Thyroid gland (tissue), 4 donors: ENCODE measurements around the gene MAML3.

Experiments
- CTCF ChIP-seq, 6 experiments: fragments of 200-600 bp in 3 of 6; fragments of 450-650 bp in 3 of 6; sonication (generic) in 3 of 6; IDR thresholded peaks; one replicate each; pipeline ENCODE4 v1.5.1; 2016 to 2019; ENCODE audit warnings: antibody characterized with exemption in 6 of 6, mild to moderate bottlenecking in 2 of 6, inconsistent platforms in 1 of 6, moderate library complexity in 1 of 6
- POLR2A ChIP-seq, 2 donors: fragments of 450-650 bp; IDR thresholded peaks; one replicate each; pipeline ENCODE4 v1.6.1; 2017; ENCODE audit warnings: antibody characterized with exemption in 2 of 2, mild to moderate bottlenecking in 2 of 2, moderate library complexity in 1 of 2

GRCh38 chr4:139809757-139810140 is 344.2 kb downstream of the MAML3 start:
- TF ChIP-seq POLR2A (IDR thresholded peaks at IDR 0.05) (no peak), CTCF (IDR thresholded peaks at IDR 0.05) (no peak)
